ENCODE data around the gene FOXI1.

FOXI1 gene

DNA sequence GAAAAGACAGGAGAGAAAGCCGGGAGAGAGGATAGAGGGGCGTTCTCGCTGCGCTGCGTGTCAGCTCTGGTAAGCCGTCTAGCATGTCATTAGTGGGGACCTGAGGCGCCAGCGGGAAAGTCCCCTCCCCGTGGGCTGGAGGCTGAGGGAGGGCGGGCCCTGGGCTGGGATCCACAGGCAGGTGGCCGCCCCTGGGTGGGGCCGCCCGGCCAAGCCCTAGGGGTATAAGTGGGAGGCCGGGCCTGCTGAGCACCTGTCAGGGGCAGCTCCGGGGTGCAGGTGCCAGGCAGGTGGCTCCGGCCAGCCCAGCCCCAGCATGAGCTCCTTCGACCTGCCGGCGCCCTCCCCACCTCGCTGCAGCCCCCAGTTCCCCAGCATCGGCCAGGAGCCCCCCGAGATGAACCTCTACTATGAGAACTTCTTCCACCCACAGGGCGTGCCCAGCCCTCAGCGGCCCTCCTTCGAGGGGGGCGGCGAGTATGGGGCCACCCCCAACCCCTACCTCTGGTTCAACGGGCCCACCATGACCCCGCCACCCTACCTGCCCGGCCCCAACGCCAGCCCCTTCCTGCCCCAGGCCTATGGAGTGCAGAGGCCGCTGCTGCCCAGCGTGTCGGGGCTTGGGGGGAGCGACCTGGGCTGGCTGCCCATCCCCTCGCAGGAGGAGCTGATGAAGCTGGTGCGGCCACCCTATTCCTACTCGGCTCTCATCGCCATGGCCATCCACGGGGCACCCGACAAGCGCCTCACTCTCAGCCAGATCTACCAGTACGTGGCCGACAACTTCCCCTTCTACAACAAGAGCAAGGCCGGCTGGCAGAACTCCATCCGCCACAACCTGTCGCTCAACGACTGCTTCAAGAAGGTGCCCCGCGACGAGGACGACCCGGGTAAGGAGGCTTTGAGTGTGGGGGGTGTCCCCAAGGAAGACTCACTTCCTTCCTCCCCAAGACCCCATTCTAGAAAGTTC is at the start of gene FOXI1:
FOXI1 (plus strand) TSS at position 256 of the 970 bp plus-strand sequence; CDS start at position 317, 61 bp downstream.
- Mint-ChIP-seq H3K4me3 (no peak within 1 kb of the TSS), H3K36me3 (ENCODE audit: low read depth) (no peaks in the 10 kb centered on the region), H3K4me1 (ENCODE audit: low read depth) (peaks cover 6% of the 10 kb centered on the region), H3K9me3 (no peaks in the 10 kb centered on the region), H3K27ac (no peak within 1 kb of the TSS), H3K27me3 (peaks cover 14% of the 10 kb centered on the region)
- intact Hi-C loops (cut with micrococcal nuclease): loop anchor here (10.0 kb wide), 1 partner anchor 319 kb away; no protein-coding TSS in a partner anchor

DNA sequence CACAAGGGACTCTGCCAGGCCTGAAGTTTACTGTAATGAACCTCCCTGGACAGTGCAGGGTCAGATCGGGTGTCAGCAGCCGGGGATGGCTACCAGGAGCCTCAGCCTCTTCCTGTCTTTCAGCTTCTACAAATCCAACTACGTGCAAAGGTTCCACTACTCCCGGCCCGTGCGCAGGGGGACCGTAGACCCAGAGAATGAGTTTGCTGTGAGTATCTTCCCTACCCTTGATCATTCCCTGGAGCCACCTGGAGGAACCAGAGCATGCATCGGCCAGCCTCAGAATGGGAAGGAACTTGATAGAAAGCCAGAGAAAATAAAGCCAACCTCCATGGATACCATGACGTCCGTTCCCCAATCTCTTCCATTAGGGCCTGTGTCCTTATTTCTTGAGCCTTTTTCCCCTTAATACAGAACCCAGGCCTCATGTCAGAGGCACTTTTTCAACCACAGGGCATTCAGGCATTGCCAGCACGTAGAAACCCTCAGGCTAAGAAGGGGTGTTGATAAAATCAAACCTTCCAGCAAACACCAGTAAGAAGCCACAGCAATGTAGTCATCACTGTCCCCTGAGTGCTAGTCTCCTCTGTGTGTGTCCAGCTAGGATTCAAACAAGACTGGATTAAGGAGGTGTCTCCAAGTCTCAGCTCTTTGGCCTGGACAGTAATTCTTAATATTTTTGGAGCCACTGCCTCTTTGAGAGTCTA is 49.0 kb upstream of the FOXI1 start:
- H3K9me3 Mint-ChIP-seq: peaks cover 12% of the 10 kb centered on the region
- peaks cover 99% of the 10 kb centered on the region for H3K36me3 Mint-ChIP-seq (ENCODE audit: low read depth)
- H3K27me3 Mint-ChIP-seq: no peaks in the 10 kb centered on the region
- intact Hi-C loops (cut with micrococcal nuclease): no loop called here
- H3K4me3 Mint-ChIP-seq: no peak overlapping the region
- peaks cover 1% of the 10 kb centered on the region for H3K4me1 Mint-ChIP-seq (ENCODE audit: low read depth)
- no peak overlapping the region for H3K27ac Mint-ChIP-seq

DNA sequence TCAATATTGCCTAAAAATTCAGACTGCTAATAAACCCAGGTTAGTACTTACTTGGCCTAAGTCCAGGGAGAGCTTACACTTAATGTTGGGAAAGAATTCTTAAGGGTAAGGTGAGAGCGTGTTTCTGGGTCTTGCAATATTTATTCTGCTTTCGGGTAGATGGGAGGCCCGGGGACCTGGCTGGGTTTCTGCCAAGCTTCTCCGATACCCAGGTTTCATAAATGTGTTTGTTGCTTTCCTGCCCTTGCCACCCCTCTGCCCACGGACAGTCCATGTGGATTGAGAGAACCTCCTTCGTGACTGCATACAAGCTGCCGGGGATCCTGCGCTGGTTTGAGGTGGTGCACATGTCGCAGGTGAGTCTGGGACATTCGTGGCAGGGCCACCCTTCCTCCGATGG is 48.4 kb upstream of the FOXI1 start:
- H3K36me3 Mint-ChIP-seq (ENCODE audit: low read depth): peaks cover 99% of the 10 kb centered on the region
- H3K9me3 Mint-ChIP-seq: peaks cover 12% of the 10 kb centered on the region
- H3K4me1 Mint-ChIP-seq (ENCODE audit: low read depth): no peaks in the 10 kb centered on the region
- H3K4me3 Mint-ChIP-seq: no peak overlapping the region
- no peaks in the 10 kb centered on the region for H3K27me3 Mint-ChIP-seq
- intact Hi-C loops (cut with micrococcal nuclease): no loop called here
- H3K27ac Mint-ChIP-seq: no peak overlapping the region

DNA sequence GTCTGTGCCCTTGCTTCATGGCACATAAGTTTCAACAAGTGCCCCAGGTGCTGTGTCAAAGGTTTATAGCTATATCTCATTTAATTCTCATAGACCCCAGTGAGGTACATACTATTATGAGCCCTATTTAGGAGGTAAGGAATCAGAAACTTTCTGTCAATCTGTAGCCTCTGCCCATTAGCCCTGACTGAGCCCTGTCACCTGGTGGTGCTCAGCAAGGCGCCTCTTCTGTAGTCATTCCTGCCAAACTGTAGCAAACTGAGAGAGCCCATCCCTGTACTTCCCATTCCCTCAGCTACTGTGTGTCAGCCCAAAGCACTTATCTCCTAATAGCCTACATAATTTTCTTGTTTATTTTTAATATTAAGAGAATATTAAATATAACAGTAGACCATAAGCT is 46.5 kb upstream of the FOXI1 start:
- Mint-ChIP-seq H3K27me3 (no peaks in the 10 kb centered on the region), H3K27ac (no peak overlapping the region), H3K9me3 (peaks cover 12% of the 10 kb centered on the region), H3K4me1 (ENCODE audit: low read depth) (no peaks in the 10 kb centered on the region), H3K36me3 (ENCODE audit: low read depth) (peaks cover 99% of the 10 kb centered on the region), H3K4me3 (no peak overlapping the region)
- intact Hi-C loops (cut with micrococcal nuclease): no loop called here

DNA sequence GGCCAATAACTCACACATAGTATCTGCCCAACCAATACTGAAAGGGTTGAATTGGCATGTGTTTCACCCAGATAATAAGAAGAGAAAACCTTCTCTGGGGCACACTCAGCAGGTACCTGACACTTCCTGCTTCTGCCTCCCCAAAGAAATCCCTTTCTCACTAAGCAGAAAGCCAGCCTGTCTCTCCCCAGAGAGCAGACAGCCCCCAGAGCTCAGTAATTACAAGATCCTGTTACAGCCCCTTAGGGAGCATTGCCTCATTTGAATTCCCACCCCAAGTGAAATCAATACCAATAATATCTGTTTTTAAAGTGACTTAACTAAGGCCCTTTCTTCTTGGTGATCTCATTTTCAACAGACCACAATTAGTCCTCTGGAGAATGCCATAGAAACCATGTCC is 38.5 kb upstream of the FOXI1 start:
- Mint-ChIP-seq H3K36me3 (ENCODE audit: low read depth) (peaks cover 96% of the 10 kb centered on the region), H3K27ac (no peak overlapping the region), H3K4me3 (no peak overlapping the region), H3K9me3 (no peaks in the 10 kb centered on the region), H3K27me3 (no peaks in the 10 kb centered on the region), H3K4me1 (ENCODE audit: low read depth) (no peaks in the 10 kb centered on the region)
- intact Hi-C loops (cut with micrococcal nuclease): no loop called here

DNA sequence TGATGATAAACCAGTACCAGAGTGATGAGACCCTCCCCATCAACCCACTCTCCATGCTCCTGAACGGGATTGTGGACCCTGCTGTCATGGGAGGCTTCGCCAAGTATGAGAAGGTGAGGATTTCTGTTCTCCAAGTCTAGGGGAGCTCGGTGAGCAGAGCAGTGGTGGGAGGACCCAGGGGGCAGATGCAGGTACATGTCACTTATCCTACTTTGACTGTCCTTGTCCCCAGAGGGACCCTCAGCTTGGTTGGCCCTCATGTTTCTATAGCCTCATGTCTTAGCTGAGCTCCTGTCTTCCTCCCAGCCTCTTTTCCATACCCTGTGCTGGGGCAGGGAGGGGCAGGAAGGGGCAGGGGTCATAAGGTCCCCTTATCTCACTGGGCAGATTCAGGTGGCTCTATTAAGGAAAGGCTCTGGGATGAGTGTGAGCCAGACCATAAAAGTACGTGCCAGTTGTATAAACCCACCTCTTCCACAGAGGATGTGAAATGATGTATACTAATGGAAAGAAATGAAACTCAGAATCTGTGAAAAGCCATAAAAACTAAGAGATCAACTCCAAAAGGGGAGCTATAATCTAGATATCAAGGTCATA is 38.0 kb upstream of the FOXI1 start:
- intact Hi-C loops (cut with micrococcal nuclease): no loop called here

DNA sequence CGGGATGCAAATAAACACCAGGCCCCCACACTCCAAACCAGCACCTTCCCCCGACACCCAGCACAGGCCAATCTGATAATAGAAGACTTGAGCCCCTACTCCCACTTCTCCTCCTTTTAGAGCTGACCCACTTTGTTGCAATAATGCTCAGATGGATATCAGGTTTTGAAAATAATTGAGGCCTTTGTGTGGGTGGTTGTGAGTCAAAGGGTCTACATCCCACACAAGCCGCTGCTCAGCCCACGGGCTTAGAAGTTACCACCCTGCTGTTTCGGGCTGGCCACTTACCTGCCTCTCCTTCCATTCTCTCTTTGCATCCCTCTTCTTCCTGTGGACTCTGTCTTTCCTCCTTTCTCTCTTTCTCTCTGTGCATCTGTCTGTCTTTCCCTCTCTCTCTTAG is 36.2 kb upstream of the FOXI1 start:
- H3K4me1 Mint-ChIP-seq (ENCODE audit: low read depth): no peaks in the 10 kb centered on the region
- no peaks in the 10 kb centered on the region for H3K27me3 Mint-ChIP-seq
- H3K4me3 Mint-ChIP-seq: no peak overlapping the region
- intact Hi-C loops (cut with micrococcal nuclease): no loop called here
- no peaks in the 10 kb centered on the region for H3K9me3 Mint-ChIP-seq
- H3K36me3 Mint-ChIP-seq (ENCODE audit: low read depth): peaks cover 91% of the 10 kb centered on the region
- no peak overlapping the region for H3K27ac Mint-ChIP-seq

More for the DNA sequence above, 38.0 kb upstream of the FOXI1 start:
- H3K4me3 Mint-ChIP-seq: no peak overlapping the region
- no peaks in the 10 kb centered on the region for H3K4me1 Mint-ChIP-seq (ENCODE audit: low read depth)
- H3K27ac Mint-ChIP-seq: no peak overlapping the region
- no peaks in the 10 kb centered on the region for H3K9me3 Mint-ChIP-seq
- peaks cover 90% of the 10 kb centered on the region for H3K36me3 Mint-ChIP-seq (ENCODE audit: low read depth)
- no peaks in the 10 kb centered on the region for H3K27me3 Mint-ChIP-seq

DNA sequence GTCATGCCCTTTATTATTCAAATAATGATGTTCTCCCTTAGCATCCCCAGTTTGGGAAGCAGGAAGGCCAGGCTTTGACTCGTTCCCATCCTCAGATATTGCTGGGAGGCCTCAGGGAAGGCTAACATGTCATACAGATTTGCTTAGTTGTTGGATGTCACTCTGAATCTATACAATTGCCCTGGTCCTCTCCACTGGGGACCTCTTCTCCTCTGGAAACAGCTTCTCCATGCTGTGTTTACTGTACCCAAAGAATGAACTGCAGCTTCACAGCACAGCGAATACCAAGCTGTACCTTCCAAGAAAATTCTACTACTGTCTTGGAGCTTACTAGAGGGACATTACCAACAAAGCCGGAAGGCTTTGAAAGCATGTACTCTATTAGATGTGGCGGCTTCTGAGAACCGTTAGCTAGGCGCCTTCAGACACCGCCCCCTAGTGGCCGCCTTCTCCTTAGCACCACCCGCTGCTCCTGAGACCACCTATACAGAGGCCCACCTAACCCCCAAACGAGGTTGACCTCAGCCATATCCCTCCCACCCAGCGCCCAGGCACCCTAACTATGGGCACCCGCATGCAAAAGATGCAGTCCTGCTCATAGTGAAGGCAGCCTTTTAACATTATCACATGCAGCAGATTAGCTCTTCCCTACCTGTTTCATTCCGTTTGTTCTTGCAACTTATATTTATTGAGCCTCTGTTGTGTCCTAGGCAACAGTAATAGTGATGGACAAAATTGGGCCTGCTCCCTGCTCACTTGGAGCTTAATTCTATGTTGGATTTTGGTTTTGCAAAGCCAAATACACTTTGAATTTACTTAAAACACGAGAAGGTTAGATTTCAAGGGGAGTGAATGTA is 34.9 kb upstream of the FOXI1 start:
- Mint-ChIP-seq H3K9me3 (no peaks in the 10 kb centered on the region), H3K27me3 (no peaks in the 10 kb centered on the region), H3K27ac (no peak overlapping the region), H3K4me1 (ENCODE audit: low read depth) (no peaks in the 10 kb centered on the region), H3K4me3 (no peak overlapping the region), H3K36me3 (ENCODE audit: low read depth) (peaks cover 91% of the 10 kb centered on the region)
- intact Hi-C loops (cut with micrococcal nuclease): no loop called here

DNA sequence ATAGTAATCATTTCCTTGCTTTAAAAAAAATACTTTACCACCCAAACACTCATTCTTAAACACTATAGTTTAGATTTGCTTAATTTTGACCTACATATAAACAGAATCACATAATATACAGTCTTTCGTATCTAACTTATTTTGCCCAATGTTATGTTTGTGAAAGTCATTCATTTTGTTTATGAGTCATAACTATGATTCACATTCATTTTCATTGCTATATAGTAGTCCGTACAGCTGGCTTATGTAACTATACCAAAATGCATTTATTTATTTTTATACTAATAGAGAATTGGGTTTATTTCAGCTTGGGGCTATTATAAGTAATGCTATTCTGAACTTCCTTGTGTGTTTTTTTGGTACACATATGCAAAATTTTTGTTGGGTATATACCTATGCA is 33.9 kb upstream of the FOXI1 start:
- Mint-ChIP-seq H3K27ac (no peak overlapping the region), H3K27me3 (no peaks in the 10 kb centered on the region), H3K4me3 (no peak overlapping the region), H3K9me3 (no peaks in the 10 kb centered on the region), H3K4me1 (ENCODE audit: low read depth) (no peaks in the 10 kb centered on the region), H3K36me3 (ENCODE audit: low read depth) (peaks cover 91% of the 10 kb centered on the region)
- intact Hi-C loops (cut with micrococcal nuclease): no loop called here

DNA sequence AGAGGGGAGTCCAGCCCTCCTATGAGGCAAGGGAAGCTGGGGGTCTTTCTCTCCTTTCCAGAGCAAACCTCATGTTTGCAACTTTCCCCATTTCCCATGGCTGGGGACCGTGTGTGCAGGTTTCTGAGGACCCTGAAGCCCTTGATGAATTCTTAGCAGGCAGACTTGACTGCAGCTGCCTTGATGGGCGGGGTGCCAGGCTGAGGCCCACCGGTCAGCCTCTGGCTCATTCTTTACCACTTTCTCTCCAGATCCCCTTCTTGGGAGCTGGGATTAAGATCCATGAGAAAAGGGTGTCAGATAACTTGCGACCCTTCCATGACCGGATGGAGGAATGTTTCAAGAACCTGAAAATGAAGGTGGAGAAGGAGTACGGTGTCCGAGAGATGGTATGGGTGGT is 30.0 kb upstream of the FOXI1 start:
- no peaks in the 10 kb centered on the region for H3K27me3 Mint-ChIP-seq
- H3K36me3 Mint-ChIP-seq (ENCODE audit: low read depth): peaks cover 91% of the 10 kb centered on the region
- H3K9me3 Mint-ChIP-seq: no peaks in the 10 kb centered on the region
- no peak overlapping the region for H3K27ac Mint-ChIP-seq
- intact Hi-C loops (cut with micrococcal nuclease): no loop called here
- H3K4me1 Mint-ChIP-seq (ENCODE audit: low read depth): no peaks in the 10 kb centered on the region
- no peak overlapping the region for H3K4me3 Mint-ChIP-seq

DNA sequence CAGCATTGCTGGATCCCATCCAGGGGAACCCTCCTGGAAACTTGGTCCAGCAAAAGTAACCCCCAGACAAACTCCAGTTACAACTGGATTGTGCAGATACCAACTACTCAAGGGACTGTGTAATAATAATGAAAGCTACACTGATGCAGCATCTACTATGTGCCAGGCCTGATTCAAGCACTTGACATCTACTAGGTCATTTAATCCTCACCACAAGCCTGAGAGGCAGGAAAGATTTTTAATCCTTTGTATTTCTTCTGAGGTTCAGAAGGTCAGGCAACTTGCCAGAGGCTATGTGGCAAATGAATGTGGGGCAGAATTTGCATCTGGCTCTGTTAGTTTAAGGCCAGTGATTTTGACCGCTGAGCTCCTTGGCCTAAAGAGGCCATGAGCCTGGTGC is 29.5 kb upstream of the FOXI1 start:
- Mint-ChIP-seq H3K27ac (no peak overlapping the region), H3K9me3 (no peaks in the 10 kb centered on the region), H3K4me3 (no peak overlapping the region), H3K4me1 (ENCODE audit: low read depth) (no peaks in the 10 kb centered on the region), H3K36me3 (ENCODE audit: low read depth) (peaks cover 91% of the 10 kb centered on the region), H3K27me3 (no peaks in the 10 kb centered on the region)
- intact Hi-C loops (cut with micrococcal nuclease): no loop called here

DNA sequence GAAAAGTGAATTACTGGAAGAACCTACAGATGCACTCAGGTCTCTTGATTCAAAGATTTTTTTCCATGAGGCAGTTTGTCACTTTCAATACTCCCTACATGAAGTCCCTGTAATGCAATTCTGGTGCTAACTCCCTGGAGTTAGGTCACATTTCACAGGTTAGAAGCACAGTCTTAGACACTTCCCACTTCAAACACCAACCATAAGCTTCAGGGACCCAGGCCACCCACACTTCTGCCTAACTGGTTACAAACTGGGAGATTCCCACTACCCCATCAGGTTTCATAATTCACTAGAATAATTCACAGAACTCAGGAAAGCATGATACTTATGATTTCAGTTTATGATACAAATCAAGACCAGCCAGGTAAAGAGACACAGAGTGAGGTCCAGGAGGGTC is 29.0 kb upstream of the FOXI1 start:
- Mint-ChIP-seq H3K4me3 (no peak overlapping the region), H3K27ac (no peak overlapping the region), H3K9me3 (no peaks in the 10 kb centered on the region), H3K36me3 (ENCODE audit: low read depth) (peaks cover 91% of the 10 kb centered on the region), H3K4me1 (ENCODE audit: low read depth) (no peaks in the 10 kb centered on the region), H3K27me3 (no peaks in the 10 kb centered on the region)
- intact Hi-C loops (cut with micrococcal nuclease): no loop called here

DNA sequence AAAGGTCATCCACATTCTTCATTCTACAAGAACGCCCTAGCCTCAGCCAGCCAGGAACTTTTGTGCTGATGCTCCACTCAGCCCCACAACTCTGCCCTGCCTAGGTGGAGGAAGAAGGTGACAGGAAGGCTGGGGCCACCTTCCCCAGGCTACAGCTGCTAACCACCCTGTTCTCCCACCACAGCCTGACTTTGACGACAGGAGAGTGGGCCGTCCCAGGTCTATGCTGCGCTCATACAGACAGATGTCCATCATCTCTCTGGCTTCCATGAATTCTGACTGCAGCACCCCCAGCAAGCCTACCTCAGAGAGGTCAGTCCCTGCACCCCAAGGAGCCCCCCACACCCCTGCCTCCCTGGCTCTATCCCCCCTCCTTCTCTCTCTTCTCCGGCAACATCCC is 28.2 kb upstream of the FOXI1 start:
- Mint-ChIP-seq H3K9me3 (no peaks in the 10 kb centered on the region), H3K4me3 (no peak overlapping the region), H3K36me3 (ENCODE audit: low read depth) (peaks cover 98% of the 10 kb centered on the region), H3K27me3 (no peaks in the 10 kb centered on the region), H3K27ac (no peak overlapping the region), H3K4me1 (ENCODE audit: low read depth) (no peaks in the 10 kb centered on the region)
- intact Hi-C loops (cut with micrococcal nuclease): no loop called here

All from dendritic cell treated with granulocyte-macrophage colony-stimulating factor and Interleukin-4, amounts not matched to agents 40 ng/mL and 50 ng/mL, for 4 days (primary cell).